HG03064 (cell line): ENCODE results near the gene LRPAP1.

ENCODE experiments used
- ATAC-seq: cut with Tn5 transposase; IDR thresholded peaks from one replicate; pipeline ENCODE4 v1.9.1; 2021; ENCODE audit warnings: low read depth; ENCODE audit not compliant: unreplicated experiment

Gene LRPAP1

GRCh38 chr4:3502941-3503936 is 29.0 kb downstream of the LRPAP1 start:
- no peak for ATAC-seq

- no peak for ATAC-seq
Observed at GRCh38 chr4:3501825-3502425, 30.3 kb downstream of the LRPAP1 start.

- ATAC-seq, result no peak
Observed at GRCh38 chr4:3501126-3501824, 30.9 kb downstream of the LRPAP1 start.

DNA sequence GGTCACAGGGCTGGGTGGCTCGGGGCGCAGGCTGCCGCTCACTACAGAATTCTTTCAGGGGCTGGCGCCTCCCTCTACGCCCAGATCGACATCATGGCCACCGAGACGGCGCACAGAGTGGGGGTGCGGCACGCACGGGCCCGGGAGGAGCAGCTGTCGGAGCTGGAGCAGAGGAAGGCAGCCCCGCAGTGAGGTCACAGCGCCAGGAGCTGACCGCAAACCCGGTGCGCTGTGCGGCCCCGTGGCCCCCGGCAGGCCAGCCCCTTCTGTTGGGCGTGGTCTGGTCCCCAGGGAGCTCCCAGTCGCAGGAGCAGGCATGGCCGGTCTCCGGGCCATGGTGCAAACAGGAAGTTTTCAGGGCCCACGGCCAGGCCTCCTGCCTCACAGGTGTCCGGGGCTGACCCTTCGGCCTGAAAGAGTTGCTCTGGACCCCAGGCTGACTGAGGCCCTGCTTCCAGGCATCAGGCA is 31.6 kb downstream of the LRPAP1 start:
- ATAC-seq, result no peak

GRCh38 chr4:3500111-3500510 is 32.1 kb downstream of the LRPAP1 start:
- no peak for ATAC-seq

DNA sequence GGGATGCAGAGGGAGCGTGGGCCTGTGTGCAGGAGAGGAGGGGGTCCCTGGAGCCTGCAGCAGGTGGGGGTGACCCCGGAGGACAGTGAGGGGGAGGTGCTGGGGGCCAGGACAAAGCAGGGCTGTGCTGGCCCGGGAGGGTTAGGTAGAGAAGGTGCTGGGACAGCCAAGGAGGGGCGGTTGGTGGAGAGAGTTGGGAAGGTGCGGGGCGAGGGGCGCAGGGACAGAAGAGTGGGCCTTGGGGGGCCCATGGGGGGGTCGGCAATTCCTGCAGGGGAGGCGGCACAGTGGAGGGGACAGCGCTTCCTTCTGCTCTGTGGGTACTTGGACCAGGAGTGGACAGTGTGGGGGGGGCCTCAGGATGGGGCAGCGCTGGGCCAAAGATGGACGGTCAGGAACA is 32.5 kb downstream of the LRPAP1 start:
- ATAC-seq, result no peak

GRCh38 chr4:3498901-3499510 is 33.2 kb downstream of the LRPAP1 start:
- ATAC-seq, result no peak

DNA sequence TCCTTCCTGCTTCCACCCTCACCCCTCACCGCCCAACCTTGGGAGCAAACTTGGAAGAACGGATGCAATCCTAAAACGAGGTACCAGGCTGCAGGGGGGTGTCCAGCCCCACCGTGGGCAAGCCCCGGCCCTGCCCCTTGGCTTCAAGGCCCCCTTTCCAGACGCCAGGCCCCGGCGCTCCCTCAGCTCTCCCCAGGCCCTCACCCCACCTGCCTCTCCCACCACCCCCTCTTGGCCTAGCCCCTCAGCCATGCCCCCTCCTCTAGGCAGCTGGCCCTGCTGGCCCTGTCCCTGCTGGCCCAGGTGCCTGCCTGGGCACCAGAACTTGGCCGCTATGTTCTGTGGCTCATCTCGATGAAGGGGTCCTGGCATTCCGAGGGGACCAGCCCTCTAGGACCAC is 33.8 kb downstream of the LRPAP1 start:
- ATAC-seq, result no peak

DNA sequence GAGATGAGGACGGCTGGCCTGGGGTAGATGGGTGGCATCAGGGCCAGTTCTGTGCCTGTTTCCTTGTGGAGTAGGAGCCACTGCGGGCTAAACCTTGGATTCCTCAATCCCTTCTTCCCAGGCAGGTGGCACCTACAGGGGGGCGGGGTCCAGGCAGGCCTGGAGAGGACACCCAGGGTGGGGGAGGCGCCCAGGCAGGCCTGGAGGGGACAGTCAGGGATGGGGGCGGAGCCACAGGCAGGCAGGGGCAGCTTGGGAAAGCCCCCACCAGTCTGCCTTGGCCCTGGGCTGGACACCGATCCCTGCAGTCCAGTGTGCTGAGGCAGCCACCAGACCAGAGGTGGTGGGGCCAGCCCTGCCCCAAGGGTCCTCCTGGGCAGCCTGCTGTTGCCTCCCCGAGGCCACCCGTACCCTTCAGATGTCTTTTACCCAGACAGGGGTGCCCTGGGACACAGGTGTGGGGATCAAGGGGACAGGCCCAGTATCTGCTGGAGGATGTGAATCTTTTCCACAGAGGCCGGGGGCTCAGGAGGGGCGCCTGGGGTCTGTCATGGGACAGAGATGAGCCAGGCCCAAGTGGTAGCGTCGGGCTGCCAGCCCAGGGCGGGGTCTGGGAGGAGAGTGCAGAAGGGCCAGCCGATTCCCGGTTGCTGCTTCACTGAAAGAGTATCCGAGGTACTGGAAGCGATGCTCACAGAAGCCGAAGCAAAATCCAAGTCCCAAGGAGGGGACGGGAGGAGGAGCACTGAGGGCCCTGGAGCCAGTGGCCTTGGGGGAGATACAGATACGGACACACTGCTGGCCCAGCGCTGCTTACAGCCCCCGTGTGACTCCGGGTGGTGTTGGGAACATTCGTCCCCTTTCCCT is 34.5 kb downstream of the LRPAP1 start:
- no peak for ATAC-seq

DNA sequence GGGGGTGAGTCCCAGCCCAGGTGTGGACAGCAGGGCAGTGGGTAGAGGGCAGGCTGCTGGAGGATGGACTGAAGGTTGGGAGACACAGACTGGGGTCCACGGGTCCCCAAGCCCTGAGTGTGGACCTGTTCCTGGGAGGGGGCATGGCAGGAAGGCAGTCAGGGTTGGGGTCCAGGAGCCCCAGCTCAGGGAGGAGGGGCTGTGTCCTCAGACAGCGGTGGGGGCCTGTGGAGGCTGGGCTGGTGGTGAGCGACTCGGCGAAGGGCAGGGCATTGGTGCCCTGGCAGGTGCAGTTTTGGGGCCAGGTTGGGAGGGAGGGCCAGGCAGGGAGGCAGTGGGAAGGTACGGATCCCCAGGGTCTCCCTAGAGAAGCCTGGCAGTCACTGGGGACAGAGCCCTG is 35.1 kb downstream of the LRPAP1 start:
- no peak for ATAC-seq

GRCh38 chr4:3496021-3496420 is 36.2 kb downstream of the LRPAP1 start:
- ATAC-seq, result no peak

DNA sequence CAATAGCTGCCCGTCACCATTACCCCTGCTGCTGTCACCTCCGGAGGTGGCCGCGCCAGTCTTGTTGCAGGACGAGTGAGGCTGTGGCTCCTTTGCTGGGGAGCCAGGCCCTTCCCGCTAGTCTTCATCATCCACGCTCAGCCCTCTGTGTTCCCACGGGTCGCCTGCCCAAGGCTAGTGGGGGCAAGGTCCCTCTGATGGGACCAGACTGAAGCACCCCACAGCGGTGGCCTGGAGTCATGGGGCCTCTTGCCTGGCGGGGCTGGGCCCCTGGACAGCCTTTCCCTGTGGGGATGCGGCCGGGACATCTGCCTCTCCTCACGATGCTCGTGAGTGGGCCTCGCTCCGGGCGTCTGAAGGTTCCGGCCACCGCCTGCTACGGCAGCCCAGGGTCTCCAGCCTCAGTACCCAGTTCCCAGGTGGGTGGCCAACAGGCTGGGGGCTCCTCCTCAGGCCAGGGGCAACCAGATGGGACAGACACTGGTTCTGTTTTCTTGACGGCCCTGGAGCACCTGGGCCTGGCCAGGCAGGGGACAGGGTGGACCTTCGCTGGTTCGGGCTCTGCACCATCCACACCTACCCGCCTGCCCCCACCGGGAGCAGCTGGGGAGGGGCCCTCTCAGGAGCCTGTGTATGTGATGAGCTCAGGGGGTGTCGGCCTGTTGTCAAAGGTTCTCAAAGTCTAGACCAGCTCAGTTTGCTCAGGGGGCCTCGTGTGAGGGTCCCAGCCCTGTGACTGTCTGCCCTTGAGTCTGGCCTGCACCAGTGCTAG is 36.8 kb downstream of the LRPAP1 start:
- ATAC-seq, result no peak

- no peak for ATAC-seq
Observed at GRCh38 chr4:3494462-3494871, 37.8 kb downstream of the LRPAP1 start.

DNA sequence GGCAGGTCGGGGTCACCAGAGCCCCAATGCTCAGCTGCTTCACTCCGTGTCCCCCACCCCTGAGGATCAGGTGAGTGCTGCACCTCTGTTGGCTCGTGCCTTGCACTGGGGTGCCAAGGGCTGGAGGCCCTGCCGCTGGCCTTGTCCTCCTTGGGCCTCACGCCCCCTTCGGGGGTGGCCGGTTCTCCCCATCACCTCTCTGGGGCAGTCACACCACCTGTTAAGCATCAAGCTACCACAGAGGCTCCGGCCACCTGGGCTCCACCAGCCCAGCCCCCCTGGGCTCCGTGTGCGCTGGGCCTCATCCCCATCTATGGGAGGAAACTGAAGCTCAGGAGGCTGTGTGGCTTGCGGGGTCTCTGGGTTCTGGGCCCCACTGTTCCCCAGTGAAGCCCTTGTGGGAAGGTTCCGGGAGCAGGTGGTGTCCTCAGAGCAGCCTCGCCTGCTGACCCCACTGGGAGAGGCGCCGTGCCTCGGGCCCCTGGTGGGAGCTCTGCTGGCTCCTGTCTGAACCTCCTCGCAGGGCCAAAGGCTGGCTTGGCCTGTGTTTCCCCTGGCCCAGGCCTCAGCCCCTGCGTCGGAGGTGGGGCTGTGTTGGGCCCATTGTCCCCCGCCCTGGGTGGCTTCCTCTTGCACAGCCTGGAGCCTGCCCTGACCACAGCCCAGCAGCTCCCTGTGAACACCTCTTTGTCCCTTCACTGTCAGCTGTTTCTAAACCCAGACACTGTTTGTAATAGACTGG is 38.3 kb downstream of the LRPAP1 start:
- ATAC-seq, result no peak

- no peak for ATAC-seq
Observed at GRCh38 chr4:3492741-3493719, 39.2 kb downstream of the LRPAP1 start.

DNA sequence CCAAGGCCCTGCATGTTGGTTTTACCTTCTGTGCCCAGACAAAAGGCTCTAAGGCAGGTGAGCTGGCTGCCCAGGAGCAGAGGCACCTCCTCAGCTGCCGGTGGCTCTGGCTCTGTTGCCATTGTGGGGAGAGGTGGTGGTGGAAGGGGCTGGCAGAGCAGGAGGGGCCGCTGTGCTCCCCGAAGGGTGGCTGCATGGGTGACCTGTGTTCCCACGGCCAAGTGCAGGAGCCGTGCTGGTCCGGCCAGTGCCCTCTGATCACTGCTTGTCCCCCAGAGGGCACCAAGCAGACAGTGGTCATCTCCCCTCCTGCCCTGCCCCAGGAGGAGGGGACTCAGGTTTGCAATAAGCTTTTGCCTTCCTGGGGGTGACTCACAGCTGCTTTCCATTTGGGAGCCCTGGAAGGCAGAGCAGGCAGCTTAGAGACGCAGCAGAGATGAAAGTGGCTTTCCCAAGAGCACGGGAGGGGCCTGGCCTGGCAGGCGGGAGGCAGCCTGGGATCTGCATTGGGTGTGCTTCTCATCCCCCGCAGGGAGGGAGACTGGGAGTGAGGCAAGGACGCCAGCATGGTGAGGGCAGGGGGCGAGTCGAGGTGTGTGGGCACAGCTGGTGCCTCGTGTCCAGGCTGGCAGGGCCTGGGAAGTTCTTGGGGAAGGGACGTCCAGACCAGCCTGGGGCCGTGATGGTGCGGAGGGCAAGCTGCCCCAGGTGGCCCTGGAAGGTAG is 40.4 kb downstream of the LRPAP1 start:
- no peak for ATAC-seq
